GM19023 (cell line): ENCODE measurements around the gene FAM174C.
"Not testable (repeated sequence)": the region's sequence is repeated elsewhere in the genome, so short reads cannot be mapped to it uniquely, and the experiment has no call there.

ENCODE experiments used
- ATAC-seq: cut with Tn5 transposase; IDR thresholded peaks from one replicate; pipeline ENCODE4 v1.9.1; 2021; ENCODE audit warnings: mild to moderate bottlenecking, moderate library complexity; ENCODE audit not compliant: unreplicated experiment

The FAM174C gene

GRCh38 chr19:1317274-1318003, 42.1 kb downstream of the FAM174C start:
- no peak for ATAC-seq

DNA sequence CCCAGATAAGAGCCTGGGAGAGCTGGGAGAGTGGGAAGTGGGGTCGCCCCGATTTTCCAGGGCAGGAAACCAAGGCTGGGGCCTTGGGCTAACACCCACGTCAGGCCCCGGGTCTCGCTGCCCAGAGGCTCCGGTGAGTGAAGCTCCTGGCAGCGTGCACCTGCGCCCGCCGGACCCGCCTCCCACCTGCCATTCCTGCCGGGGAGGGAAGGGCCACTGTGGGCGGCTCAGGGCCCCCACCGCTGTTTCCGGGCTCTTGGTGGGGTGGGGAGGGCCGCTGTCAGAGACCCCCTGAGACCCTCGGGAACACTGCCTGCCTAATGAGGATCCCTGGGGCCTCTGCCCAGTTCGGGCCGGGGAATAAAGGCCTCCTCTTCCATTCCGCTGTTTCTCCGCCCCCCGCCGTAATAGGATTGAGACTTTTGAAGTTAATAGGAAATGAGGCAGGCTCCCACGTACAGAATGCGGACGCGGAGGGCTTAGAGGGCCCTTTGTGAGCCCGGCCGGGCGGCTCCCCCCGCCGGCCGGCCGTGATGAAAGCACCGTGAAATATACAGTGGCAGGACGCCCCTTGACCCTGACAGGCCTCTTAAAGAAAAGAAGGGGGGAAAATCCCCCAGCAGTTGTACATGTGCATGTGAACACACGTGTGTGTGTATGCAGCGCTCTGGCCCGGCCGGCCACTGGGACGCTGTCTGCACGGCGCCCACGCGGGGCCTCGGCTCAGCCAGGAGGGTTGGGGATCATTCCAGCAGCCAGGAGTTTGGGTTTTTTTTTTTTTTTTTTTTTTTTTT, 43.5 kb downstream of the FAM174C start:
- no peak for ATAC-seq

DNA sequence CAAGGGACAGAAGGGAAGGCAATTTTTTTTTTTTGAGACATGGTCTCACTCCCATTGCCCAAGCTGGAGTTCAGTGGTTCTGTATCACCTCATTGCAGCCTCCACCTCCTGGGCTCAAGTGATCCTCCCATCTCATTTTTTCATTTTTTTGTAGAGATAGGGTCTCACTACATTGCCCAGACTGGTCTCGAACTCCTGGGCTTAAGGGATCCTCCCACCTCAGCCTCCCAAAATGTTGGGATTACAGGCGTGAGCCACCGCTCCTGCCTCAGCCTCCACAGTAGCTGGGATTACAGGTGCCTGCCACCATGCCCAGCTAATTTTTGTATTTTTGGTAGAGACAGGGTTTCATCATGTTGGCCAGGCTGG, 44.9 kb downstream of the FAM174C start:
- not testable (repeated sequence) for ATAC-seq

- no peak for ATAC-seq
Measured at GRCh38 chr19:1321539-1321938, 46.2 kb downstream of the FAM174C start.

DNA sequence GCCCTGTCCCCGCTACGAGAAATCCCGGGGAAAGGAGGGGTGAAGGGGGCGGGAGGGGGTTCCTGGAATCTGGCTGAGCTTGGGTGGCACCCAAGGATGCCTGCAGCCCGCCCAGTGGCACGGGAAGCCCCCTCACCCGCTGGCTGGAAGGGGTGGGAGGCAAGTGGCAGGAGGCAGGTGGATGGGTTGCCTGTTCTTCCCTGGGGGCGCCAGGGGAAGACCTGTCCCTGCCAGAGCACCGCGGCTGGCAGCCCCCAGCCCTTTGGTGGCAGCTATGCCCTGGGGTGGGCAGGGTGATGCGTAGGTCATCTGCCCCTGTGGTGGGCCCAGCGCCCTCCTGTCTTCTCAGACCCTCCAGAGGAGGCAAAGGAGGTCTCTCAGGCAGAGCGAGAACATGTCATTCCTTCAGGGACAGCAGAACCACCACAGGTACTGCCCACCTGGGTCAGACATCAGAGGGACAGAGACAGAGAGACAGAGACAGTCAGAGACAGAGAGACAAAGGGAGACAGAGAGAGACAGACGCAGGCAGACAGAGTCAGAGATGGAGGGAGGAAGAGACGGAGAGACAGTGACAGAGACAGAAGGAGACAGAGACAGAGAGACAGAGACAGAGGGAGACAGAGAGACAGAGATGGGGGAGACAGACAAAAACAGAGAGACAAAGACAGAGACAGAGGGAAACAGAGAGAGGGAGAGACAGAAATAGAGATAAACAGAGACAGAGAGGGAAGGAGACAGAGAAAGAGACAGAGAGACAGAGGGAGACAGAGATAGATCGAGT, 47.1 kb downstream of the FAM174C start:
- ATAC-seq = no peak

DNA sequence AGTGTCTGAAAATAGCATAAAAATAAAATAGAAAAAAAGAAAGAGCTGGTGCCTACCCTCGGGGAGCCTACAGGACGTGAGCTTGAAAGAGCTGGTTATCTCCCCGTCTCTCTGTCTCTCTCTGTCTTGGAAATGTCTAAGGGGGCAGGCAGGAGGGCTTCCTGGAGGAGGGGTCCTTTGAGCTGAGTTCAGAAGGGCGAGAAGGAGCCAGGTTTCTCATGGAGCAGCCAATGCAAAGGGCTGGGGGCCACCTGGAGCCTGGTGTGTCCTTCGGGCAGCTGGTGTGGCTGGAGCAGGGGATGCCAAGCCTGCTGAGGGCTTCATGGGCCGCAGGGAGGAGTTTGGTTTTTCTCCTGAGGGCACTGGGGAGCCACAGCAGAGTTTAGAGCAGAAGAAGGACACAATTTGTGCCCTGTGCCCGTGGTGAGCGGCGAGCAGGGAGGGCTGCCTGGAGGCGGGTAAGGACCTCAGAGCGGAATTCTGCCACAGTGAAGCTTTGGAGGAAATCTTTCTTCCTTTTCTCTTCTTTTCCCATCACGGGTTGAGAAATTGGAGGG, 49.0 kb downstream of the FAM174C start:
- ATAC-seq = no peak

DNA sequence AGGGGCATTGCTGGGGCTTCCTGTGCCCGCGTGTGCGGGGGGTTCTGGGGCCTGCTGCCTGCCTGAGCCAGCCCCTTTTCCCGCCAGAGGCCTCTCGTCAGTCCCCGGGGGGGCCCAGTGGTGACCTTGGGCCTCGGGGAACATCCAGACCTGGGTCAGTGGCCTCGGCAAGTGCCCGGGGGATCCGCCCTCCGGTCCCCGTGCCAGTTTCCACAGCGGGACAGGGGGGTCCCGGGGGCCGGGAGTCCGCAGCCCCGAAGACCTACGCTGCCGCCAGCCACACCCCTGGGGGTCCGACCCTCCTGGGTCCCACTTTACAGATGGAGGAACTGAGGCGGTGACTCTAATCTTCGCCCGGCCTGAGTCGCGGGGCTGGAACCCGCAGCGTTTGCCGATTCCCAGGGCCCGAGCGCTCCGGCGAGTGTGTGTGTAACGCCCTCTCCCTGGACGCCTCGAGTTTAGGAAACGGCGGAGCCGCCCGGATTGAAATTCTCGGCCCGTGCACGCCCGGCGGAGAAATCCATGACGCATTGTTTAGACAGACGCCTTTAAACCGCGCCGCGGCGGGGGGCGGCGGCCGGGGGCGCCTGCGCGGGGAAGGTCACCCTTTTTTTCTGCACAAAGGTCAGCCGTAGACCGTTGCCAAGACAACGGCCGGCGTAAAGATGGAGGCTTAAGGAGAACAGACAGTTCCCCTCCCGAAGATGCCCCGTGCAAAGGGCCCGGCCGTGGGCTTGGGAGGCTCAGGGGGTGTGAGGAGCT, 49.7 kb downstream of the FAM174C start:
- ATAC-seq = no peak

DNA sequence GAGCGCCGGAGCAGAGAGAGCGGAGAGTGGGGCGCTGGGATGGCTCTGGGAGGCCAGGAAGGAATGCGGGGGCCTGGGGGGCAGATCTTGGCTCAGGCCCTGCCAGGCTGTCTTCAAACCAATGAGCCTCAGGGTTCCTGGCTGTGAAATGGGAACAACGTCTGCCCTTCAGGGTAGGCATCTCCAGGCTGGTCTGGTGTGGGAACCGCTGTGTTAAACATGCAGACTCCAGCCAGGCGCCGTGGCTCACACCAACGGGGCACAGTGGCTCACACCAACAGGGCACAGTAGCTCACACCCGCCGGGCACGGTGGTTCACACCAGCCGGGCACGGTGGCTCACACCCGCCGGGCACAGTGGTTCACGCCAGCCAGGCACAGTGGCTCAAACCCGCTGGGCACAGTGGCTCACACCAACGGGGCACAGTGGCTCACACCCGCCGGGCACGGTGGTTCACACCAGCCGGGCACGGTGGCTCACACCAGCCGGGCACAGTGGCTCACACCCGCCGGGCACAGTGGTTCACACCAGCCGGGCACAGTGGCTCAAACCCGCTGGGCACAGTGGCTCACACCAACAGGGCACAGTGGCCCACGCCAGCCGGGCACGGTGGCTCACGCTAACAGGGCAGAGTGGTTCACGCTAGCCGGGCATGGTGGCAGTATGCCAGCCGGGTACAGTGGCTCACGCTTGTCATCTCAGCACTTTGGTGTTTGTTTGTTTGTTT, 50.4 kb downstream of the FAM174C start:
- ATAC-seq = no peak

DNA sequence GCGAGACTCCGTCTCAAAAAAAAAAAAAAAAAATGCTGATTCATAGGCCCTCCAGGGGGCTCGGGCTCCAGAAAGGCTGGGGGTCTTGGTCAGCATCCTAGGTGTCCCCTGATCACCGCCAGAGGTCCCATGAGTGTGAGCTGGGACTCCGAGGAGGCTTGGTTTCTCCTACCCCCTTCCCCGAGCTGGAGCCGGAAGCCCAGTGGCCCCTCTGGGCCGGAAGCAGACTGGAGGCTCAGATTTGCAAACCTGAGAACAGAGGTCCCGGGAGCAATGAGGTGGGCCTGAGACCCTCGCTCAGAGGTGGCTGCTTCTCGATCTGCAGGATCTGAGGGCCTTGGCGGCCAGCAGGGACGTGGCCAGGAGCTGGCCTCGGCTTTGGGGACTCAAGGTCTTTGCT, 51.8 kb downstream of the FAM174C start:
- ATAC-seq = no peak
